ENCODE data around the gene WFDC12.

DNA sequence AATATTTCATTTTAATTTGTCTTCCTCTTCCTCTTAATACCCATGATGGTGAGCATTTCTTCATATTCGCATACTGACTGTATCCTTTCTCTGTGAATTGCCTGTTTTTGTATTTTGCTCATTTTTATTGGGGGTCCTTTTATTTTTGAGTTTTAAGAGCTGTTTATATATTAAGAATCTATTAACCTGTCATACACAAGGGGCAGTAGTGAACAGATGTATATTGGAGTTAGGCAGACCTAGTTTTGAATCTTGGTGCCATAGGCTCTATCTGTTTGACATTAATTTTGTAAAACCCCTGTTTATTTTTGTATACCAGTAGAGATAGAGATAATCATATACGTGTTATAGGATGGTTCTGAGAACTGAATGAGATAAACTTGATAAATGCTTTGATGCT lies 6.2 kb downstream of the WFDC12 start:
- TF ChIP-seq, protein P1, sequence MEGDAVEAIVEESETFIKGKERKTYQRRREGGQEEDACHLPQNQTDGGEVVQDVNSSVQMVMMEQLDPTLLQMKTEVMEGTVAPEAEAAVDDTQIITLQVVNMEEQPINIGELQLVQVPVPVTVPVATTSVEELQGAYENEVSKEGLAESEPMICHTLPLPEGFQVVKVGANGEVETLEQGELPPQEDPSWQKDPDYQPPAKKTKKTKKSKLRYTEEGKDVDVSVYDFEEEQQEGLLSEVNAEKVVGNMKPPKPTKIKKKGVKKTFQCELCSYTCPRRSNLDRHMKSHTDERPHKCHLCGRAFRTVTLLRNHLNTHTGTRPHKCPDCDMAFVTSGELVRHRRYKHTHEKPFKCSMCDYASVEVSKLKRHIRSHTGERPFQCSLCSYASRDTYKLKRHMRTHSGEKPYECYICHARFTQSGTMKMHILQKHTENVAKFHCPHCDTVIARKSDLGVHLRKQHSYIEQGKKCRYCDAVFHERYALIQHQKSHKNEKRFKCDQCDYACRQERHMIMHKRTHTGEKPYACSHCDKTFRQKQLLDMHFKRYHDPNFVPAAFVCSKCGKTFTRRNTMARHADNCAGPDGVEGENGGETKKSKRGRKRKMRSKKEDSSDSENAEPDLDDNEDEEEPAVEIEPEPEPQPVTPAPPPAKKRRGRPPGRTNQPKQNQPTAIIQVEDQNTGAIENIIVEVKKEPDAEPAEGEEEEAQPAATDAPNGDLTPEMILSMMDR (IDR thresholded peaks at IDR 0.05 in 8 of 11, conservative IDR thresholded peaks at IDR 0.05 in 3 of 11) = no peak
- TF ChIP-seq POLR2A (IDR thresholded peaks at IDR 0.05) (no peak), POLR2AphosphoS5 (IDR thresholded peaks at IDR 0.05) (no peak)

Data from spleen (tissue), 7 donors.